OCI-LY1 (cell line): ENCODE results near the gene TRABD2B.

Experiments
- H2AFZ ChIP-seq: fragments of 200-600 bp; sonication (generic), shearing (Covaris generic); 2 replicates; pipeline ENCODE4 v1.6.0; 2014; ENCODE audit warnings: antibody characterized with exemption, mild to moderate bottlenecking, low read length
- H3F3A ChIP-seq: fragments of 200-600 bp; sonication (generic), shearing (Covaris generic); 2 replicates; pipeline ENCODE4 v1.6.0; 2014; ENCODE audit warnings: mild to moderate bottlenecking, antibody characterized with exemption, low read length, moderate library complexity; ENCODE audit not compliant: insufficient read depth
- H3K27ac ChIP-seq: fragments of 200-600 bp; sonication (generic); 2 replicates; pipeline ENCODE4 v1.5.1; 2014; ENCODE audit warnings: low read length, mixed run types, mild to moderate bottlenecking, low read depth; ENCODE audit not compliant: poor library complexity, severe bottlenecking
- H3K27me3 ChIP-seq: fragments of 200-600 bp; sonication (generic); 2 replicates; pipeline ENCODE4 v1.6.0; 2014; ENCODE audit warnings: antibody characterized with exemption, mild to moderate bottlenecking, low read length, moderate library complexity; ENCODE audit not compliant: insufficient read depth
- H3K36me3 ChIP-seq: fragments of 200-600 bp; sonication (generic); 2 replicates; pipeline ENCODE4 v1.6.1; 2014; ENCODE audit warnings: mild to moderate bottlenecking, antibody characterized with exemption, low read length, moderate library complexity, mixed read lengths; ENCODE audit not compliant: insufficient read depth
- H3K4me1 ChIP-seq: fragments of 200-600 bp; sonication (generic); 2 replicates; pipeline ENCODE4 v1.5.1; 2014; ENCODE audit warnings: mild to moderate bottlenecking, low read length, moderate library complexity; ENCODE audit not compliant: insufficient read depth, severe bottlenecking
- H3K4me2 ChIP-seq: fragments of 200-600 bp; sonication (generic), shearing (Covaris generic); 2 replicates; pipeline ENCODE4 v1.6.1; 2014; ENCODE audit warnings: low read length
- H3K4me3 ChIP-seq: fragments of 200-600 bp; sonication (generic); 2 replicates; pipeline ENCODE4 v1.5.1; 2014; ENCODE audit warnings: low read length, low read depth, mild to moderate bottlenecking, mixed read lengths; ENCODE audit not compliant: poor library complexity, severe bottlenecking
- H3K79me2 ChIP-seq: fragments of 200-600 bp; shearing (Covaris generic); 2 replicates; pipeline ENCODE4 v1.6.1; 2016; ENCODE audit warnings: mixed run types, low read length, mixed read lengths; ENCODE audit not compliant: insufficient read depth
- H3K9ac ChIP-seq: fragments of 200-600 bp; sonication (generic), shearing (Covaris generic); 2 replicates; pipeline ENCODE4 v1.6.1; 2014; ENCODE audit warnings: mild to moderate bottlenecking, low read length, mixed read lengths
- H3K9me2 ChIP-seq: fragments of 200-600 bp; sonication (generic), shearing (Covaris generic); 2 replicates; pipeline ENCODE4 v1.6.1; 2014; ENCODE audit warnings: low read depth, mild to moderate bottlenecking, low read length, mixed read lengths
- H3K9me3 ChIP-seq: fragments of 200-600 bp; shearing (Covaris generic); 2 replicates; pipeline ENCODE4 v1.6.1; 2014; ENCODE audit warnings: low read length, mixed read lengths
- H4K20me1 ChIP-seq: fragments of 200-600 bp; sonication (generic), shearing (Covaris generic); 2 replicates; pipeline ENCODE4 v1.6.0; 2016; ENCODE audit warnings: mild to moderate bottlenecking, low read length; ENCODE audit not compliant: insufficient read depth
- CTCF ChIP-seq: fragments of 200-600 bp; sonication (generic), shearing (Covaris generic); IDR thresholded peaks from 2 replicates; pipeline ENCODE4 v1.5.1; 2017; ENCODE audit warnings: mild to moderate bottlenecking, antibody characterized with exemption, low read length, moderate library complexity, mixed read lengths
- EZH2 ChIP-seq: fragments of 200-600 bp; sonication (generic), shearing (Covaris generic); IDR thresholded peaks from 2 replicates; pipeline ENCODE4 v1.8.0; 2017; ENCODE audit warnings: borderline replicate concordance, mixed run types, mild to moderate bottlenecking, antibody characterized with exemption, low read length, moderate library complexity, mixed read lengths

The TRABD2B gene

GRCh38 chr1:47812904-47813514 lies 184.2 kb downstream of the TRABD2B start:
- Histone ChIP-seq H3K9me3 (no peaks in the 10 kb centered on the region), H3K4me2 (no peak overlapping the region), H3F3A (no peaks in the 10 kb centered on the region), H3K9me2 (no peaks in the 10 kb centered on the region), H3K9ac (no peak overlapping the region), H3K36me3 (no peaks in the 10 kb centered on the region), H3K4me1 (no peaks in the 10 kb centered on the region), H3K79me2 (no peaks in the 10 kb centered on the region), H4K20me1 (no peaks in the 10 kb centered on the region), H2AFZ (no peak overlapping the region), H3K27ac (no peak overlapping the region), H3K4me3 (no peak overlapping the region), H3K27me3 (no peaks in the 10 kb centered on the region)
- TF ChIP-seq CTCF (no peak), EZH2 (no peak)

- Histone ChIP-seq H3K79me2 (no peaks in the 10 kb centered on the region), H3K9me3 (no peaks in the 10 kb centered on the region), H3K4me1 (no peaks in the 10 kb centered on the region), H3F3A (no peaks in the 10 kb centered on the region), H3K9me2 (no peaks in the 10 kb centered on the region), H3K9ac (no peak overlapping the region), H3K36me3 (no peaks in the 10 kb centered on the region), H3K27ac (no peak overlapping the region), H3K4me3 (no peak overlapping the region), H3K27me3 (no peaks in the 10 kb centered on the region), H4K20me1 (no peaks in the 10 kb centered on the region), H2AFZ (no peak overlapping the region), H3K4me2 (no peak overlapping the region)
- TF ChIP-seq CTCF (no peak), EZH2 (no peak)
These were observed 186.1 kb downstream of the TRABD2B start for GRCh38 chr1:47810964-47811682.

- H3K27ac ChIP-seq: no peak overlapping the region
- TF ChIP-seq CTCF: no peak
- no peak for TF ChIP-seq EZH2
These were observed 187.7 kb downstream of the TRABD2B start for GRCh38 chr1:47809301-47810084.

More at GRCh38 chr1:47809301-47810084, 187.7 kb downstream of the TRABD2B start:
- Histone ChIP-seq H3K27me3 (no peaks in the 10 kb centered on the region), H3K36me3 (no peaks in the 10 kb centered on the region), H3K4me2 (no peak overlapping the region), H3K4me3 (no peak overlapping the region), H4K20me1 (no peaks in the 10 kb centered on the region), H3K79me2 (no peaks in the 10 kb centered on the region), H3K9me2 (no peaks in the 10 kb centered on the region), H3K4me1 (no peaks in the 10 kb centered on the region), H2AFZ (no peak overlapping the region), H3K9ac (no peak overlapping the region), H3K9me3 (no peaks in the 10 kb centered on the region), H3F3A (no peaks in the 10 kb centered on the region)
